GM23338 (cell line): ENCODE results near the gene ANKS1B. TPM values are rescaled to one million over a fixed set of nuclear protein-coding genes. Genes with fewer than 3 reads are reported as not detected.

ENCODE experiments used
- ATAC-seq: fragments of 200-7000 bp; cut with Tn5 transposase; 3 replicates; pipeline ENCODE4 v1.9.1; 2020
- DNase-seq: peaks from one replicate; pipeline ENCODE4 v3.0.0-alpha.2; 2015; ENCODE audit warnings: low spot score
- H2AFZ ChIP-seq: fragments of 200-600 bp; sonication (generic); 2 replicates; pipeline ENCODE4 v1.8.0; 2016; ENCODE audit warnings: antibody characterized with exemption, mild to moderate bottlenecking, moderate library complexity
- H3F3A ChIP-seq: fragments of 200-600 bp; sonication (generic); replicated peaks from 2 replicates; pipeline ENCODE4 v1.8.0; 2017; ENCODE audit warnings: antibody characterized with exemption, mixed run types, low read depth
- H3K27ac ChIP-seq: fragments of 200-600 bp; sonication (generic); 2 replicates; pipeline ENCODE4 v1.6.1; 2016; ENCODE audit warnings: low read depth
- H3K27me3 ChIP-seq: fragments of 200-600 bp; sonication (generic); 2 replicates; pipeline ENCODE4 v1.8.0; 2016; ENCODE audit warnings: mild to moderate bottlenecking, mixed run types, moderate library complexity; ENCODE audit not compliant: insufficient read depth
- H3K36me3 ChIP-seq: fragments of 200-600 bp; sonication (generic); 2 replicates; pipeline ENCODE4 v1.8.0; 2016; ENCODE audit warnings: mild to moderate bottlenecking; ENCODE audit not compliant: insufficient read depth
- H3K4me1 ChIP-seq: fragments of 200-600 bp; sonication (generic); 2 replicates; pipeline ENCODE4 v1.8.0; 2016; ENCODE audit warnings: mild to moderate bottlenecking, moderate library complexity; ENCODE audit not compliant: insufficient read depth
- H3K4me2 ChIP-seq: fragments of 200-600 bp; sonication (generic); 2 replicates; pipeline ENCODE4 v1.7.1; 2017; ENCODE audit warnings: mixed run types
- H3K4me3 ChIP-seq: fragments of 200-600 bp; sonication (generic); 2 replicates; pipeline ENCODE4 v1.6.1; 2016; ENCODE audit warnings: mixed run types
- H3K79me2 ChIP-seq: fragments of 200-600 bp; sonication (generic); replicated peaks from 2 replicates; pipeline ENCODE4 v1.8.0; 2017; ENCODE audit warnings: mild to moderate bottlenecking; ENCODE audit not compliant: insufficient read depth
- H3K9me2 ChIP-seq: fragments of 200-600 bp; sonication (generic); 2 replicates; pipeline ENCODE4 v1.8.0; 2017; ENCODE audit not compliant: insufficient read depth
- H4K20me1 ChIP-seq: fragments of 200-600 bp; sonication (generic); replicated peaks from 2 replicates; pipeline ENCODE4 v1.8.0; 2017; ENCODE audit warnings: mild to moderate bottlenecking; ENCODE audit not compliant: insufficient read depth
- H3K27ac Mint-ChIP-seq: 2 replicates; pipeline ENCODE4 v1.8.0; 2020; ENCODE audit warnings: inconsistent platforms, mild to moderate bottlenecking, moderate library complexity, mixed read lengths
- H3K27me3 Mint-ChIP-seq: 3 replicates; pipeline ENCODE4 v1.8.0; 2022; ENCODE audit warnings: low read depth, mild to moderate bottlenecking, moderate library complexity, mixed read lengths, inconsistent platforms; ENCODE audit not compliant: insufficient read depth, poor library complexity
- H3K36me3 Mint-ChIP-seq: 3 replicates; pipeline ENCODE4 v1.8.0; 2021; ENCODE audit warnings: low read depth, mild to moderate bottlenecking, inconsistent platforms, moderate library complexity, mixed read lengths
- H3K4me1 Mint-ChIP-seq: 3 replicates; pipeline ENCODE4 v1.8.0; 2020; ENCODE audit warnings: mild to moderate bottlenecking, inconsistent platforms, mixed read lengths
- H3K4me3 Mint-ChIP-seq: 3 replicates; pipeline ENCODE4 v1.8.0; 2021; ENCODE audit warnings: moderate library complexity, mild to moderate bottlenecking, inconsistent platforms, mixed read lengths
- H3K9me3 Mint-ChIP-seq: 3 replicates; pipeline ENCODE4 v1.8.0; 2020; ENCODE audit warnings: moderate library complexity, mild to moderate bottlenecking, inconsistent platforms, mixed read lengths
- CREB1 ChIP-seq: fragments of 250-450 bp; sonication (Bioruptor Pico); IDR thresholded peaks from 2 replicates; pipeline ENCODE4 v1.5.0; 2020; ENCODE audit warnings: low read depth, mild to moderate bottlenecking, moderate library complexity
- EZH2 ChIP-seq: fragments of 200-600 bp; sonication (generic); IDR thresholded peaks from one replicate; pipeline ENCODE4 v1.8.0; 2017; ENCODE audit warnings: antibody characterized with exemption, mild to moderate bottlenecking, low read depth; ENCODE audit not compliant: unreplicated experiment
- EZH2phosphoT487 ChIP-seq: fragments of 200-600 bp; sonication (generic); IDR thresholded peaks from one replicate; pipeline ENCODE4 v1.8.1; 2018; ENCODE audit warnings: antibody characterized with exemption; ENCODE audit not compliant: unreplicated experiment
- JUNB ChIP-seq: IDR thresholded peaks from one replicate; pipeline ENCODE4 v1.6.1; 2016; ENCODE audit warnings: antibody characterized with exemption; ENCODE audit not compliant: unreplicated experiment
- NANOG ChIP-seq: IDR thresholded peaks from 2 replicates; pipeline ENCODE4 v1.6.1; 2016; ENCODE audit warnings: antibody characterized with exemption, borderline replicate concordance
- POLR2AphosphoS5 ChIP-seq: IDR thresholded peaks from 2 replicates; pipeline ENCODE4 v1.6.1; 2016; ENCODE audit warnings: antibody characterized with exemption, low read depth
- STAT1 ChIP-seq: IDR thresholded peaks from one replicate; pipeline ENCODE4 v1.6.1; 2016; ENCODE audit warnings: antibody characterized with exemption; ENCODE audit not compliant: unreplicated experiment
- ZNF114 ChIP-seq: fragments of 250-450 bp; sonication (Bioruptor Pico); IDR thresholded peaks from 2 replicates; pipeline ENCODE4 v1.5.0; 2020; ENCODE audit warnings: mild to moderate bottlenecking, moderate library complexity
- ZNF331 ChIP-seq: fragments of 250-450 bp; sonication (Bioruptor Pico); IDR thresholded peaks from 2 replicates; pipeline ENCODE4 v1.5.0; 2020; ENCODE audit warnings: low read depth, mild to moderate bottlenecking, moderate library complexity
- polyA plus RNA-seq: library from polyadenylated mRNA; unstranded; fragments of >200 nt; fragmentation: Nextera tagmentation; extraction: Ambion mirVana; gene quantifications from 2 replicates; pipeline ENCODE4 v1.2.1, GENCODE V29; 2016
- total RNA-seq: library from RNA; depleted of rRNA; stranded (reverse); fragments of >200 nt; shearing (Covaris generic); gene quantifications from 2 replicates; pipeline ENCODE4 v1.2.3, GENCODE V29; 2014
- TF ChIP-seq, protein P1 (sequence below), 2 experiments: fragments of 200-600 bp in 1 of 2; sonication (generic) in 1 of 2; conservative IDR thresholded peaks; 2 replicates each; pipeline versions ENCODE4 v1.5.1 to v1.6.1; 2016 to 2017; ENCODE audit warnings: antibody characterized with exemption in 2 of 2, low read depth in 2 of 2, mild to moderate bottlenecking in 2 of 2, moderate library complexity in 1 of 2
- TF ChIP-seq, protein P2 (sequence below): IDR thresholded peaks from one replicate; pipeline ENCODE4 v1.6.1; 2018; ENCODE audit warnings: antibody characterized with exemption; ENCODE audit not compliant: unreplicated experiment
- TF ChIP-seq, protein P3 (sequence below): fragments of 250-450 bp; sonication (Bioruptor Pico); IDR thresholded peaks from 2 replicates; pipeline ENCODE4 v1.5.0; 2020; ENCODE audit warnings: mild to moderate bottlenecking, moderate library complexity
- TF ChIP-seq, protein P4 (sequence below): IDR thresholded peaks from 2 replicates; pipeline ENCODE4 v1.6.1; 2016; ENCODE audit warnings: antibody characterized with exemption

The ANKS1B gene
- total and polyA plus RNA-seq, 2 experiments from 2014 or later: 4.3 to 5.8 TPM

GRCh38 chr12:99431203-99431602 is 553.5 kb downstream of the ANKS1B start:
- Histone ChIP-seq H3K79me2 (no peaks in the 10 kb centered on the region), H3K4me1 (no peaks in the 10 kb centered on the region)

More at GRCh38 chr12:99431203-99431602, 553.5 kb downstream of the ANKS1B start:
- no peak overlapping the region for H3K4me3 Mint-ChIP-seq
- no peaks in the 10 kb centered on the region for H3K27me3 Mint-ChIP-seq
- H3K4me1 Mint-ChIP-seq: peaks cover 10% of the 10 kb centered on the region
- no peaks in the 10 kb centered on the region for H3K36me3 Mint-ChIP-seq
- no peak overlapping the region for H3K4me3 ChIP-seq
- no peak overlapping the region for H3K27ac Mint-ChIP-seq
- H3K36me3 ChIP-seq: no peaks in the 10 kb centered on the region
- no peak for TF ChIP-seq POLR2AphosphoS5
- TF ChIP-seq EZH2phosphoT487: no peak
- TF ChIP-seq, protein P1, sequence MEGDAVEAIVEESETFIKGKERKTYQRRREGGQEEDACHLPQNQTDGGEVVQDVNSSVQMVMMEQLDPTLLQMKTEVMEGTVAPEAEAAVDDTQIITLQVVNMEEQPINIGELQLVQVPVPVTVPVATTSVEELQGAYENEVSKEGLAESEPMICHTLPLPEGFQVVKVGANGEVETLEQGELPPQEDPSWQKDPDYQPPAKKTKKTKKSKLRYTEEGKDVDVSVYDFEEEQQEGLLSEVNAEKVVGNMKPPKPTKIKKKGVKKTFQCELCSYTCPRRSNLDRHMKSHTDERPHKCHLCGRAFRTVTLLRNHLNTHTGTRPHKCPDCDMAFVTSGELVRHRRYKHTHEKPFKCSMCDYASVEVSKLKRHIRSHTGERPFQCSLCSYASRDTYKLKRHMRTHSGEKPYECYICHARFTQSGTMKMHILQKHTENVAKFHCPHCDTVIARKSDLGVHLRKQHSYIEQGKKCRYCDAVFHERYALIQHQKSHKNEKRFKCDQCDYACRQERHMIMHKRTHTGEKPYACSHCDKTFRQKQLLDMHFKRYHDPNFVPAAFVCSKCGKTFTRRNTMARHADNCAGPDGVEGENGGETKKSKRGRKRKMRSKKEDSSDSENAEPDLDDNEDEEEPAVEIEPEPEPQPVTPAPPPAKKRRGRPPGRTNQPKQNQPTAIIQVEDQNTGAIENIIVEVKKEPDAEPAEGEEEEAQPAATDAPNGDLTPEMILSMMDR (conservative IDR thresholded peaks at IDR 0.05; ENCODE audit: low read depth in 2 of 2): no peak
- TF ChIP-seq, protein P2, sequence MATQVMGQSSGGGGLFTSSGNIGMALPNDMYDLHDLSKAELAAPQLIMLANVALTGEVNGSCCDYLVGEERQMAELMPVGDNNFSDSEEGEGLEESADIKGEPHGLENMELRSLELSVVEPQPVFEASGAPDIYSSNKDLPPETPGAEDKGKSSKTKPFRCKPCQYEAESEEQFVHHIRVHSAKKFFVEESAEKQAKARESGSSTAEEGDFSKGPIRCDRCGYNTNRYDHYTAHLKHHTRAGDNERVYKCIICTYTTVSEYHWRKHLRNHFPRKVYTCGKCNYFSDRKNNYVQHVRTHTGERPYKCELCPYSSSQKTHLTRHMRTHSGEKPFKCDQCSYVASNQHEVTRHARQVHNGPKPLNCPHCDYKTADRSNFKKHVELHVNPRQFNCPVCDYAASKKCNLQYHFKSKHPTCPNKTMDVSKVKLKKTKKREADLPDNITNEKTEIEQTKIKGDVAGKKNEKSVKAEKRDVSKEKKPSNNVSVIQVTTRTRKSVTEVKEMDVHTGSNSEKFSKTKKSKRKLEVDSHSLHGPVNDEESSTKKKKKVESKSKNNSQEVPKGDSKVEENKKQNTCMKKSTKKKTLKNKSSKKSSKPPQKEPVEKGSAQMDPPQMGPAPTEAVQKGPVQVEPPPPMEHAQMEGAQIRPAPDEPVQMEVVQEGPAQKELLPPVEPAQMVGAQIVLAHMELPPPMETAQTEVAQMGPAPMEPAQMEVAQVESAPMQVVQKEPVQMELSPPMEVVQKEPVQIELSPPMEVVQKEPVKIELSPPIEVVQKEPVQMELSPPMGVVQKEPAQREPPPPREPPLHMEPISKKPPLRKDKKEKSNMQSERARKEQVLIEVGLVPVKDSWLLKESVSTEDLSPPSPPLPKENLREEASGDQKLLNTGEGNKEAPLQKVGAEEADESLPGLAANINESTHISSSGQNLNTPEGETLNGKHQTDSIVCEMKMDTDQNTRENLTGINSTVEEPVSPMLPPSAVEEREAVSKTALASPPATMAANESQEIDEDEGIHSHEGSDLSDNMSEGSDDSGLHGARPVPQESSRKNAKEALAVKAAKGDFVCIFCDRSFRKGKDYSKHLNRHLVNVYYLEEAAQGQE: no peak
- TF ChIP-seq ZNF331: no peak
- no peak for TF ChIP-seq STAT1
- TF ChIP-seq, protein P3, sequence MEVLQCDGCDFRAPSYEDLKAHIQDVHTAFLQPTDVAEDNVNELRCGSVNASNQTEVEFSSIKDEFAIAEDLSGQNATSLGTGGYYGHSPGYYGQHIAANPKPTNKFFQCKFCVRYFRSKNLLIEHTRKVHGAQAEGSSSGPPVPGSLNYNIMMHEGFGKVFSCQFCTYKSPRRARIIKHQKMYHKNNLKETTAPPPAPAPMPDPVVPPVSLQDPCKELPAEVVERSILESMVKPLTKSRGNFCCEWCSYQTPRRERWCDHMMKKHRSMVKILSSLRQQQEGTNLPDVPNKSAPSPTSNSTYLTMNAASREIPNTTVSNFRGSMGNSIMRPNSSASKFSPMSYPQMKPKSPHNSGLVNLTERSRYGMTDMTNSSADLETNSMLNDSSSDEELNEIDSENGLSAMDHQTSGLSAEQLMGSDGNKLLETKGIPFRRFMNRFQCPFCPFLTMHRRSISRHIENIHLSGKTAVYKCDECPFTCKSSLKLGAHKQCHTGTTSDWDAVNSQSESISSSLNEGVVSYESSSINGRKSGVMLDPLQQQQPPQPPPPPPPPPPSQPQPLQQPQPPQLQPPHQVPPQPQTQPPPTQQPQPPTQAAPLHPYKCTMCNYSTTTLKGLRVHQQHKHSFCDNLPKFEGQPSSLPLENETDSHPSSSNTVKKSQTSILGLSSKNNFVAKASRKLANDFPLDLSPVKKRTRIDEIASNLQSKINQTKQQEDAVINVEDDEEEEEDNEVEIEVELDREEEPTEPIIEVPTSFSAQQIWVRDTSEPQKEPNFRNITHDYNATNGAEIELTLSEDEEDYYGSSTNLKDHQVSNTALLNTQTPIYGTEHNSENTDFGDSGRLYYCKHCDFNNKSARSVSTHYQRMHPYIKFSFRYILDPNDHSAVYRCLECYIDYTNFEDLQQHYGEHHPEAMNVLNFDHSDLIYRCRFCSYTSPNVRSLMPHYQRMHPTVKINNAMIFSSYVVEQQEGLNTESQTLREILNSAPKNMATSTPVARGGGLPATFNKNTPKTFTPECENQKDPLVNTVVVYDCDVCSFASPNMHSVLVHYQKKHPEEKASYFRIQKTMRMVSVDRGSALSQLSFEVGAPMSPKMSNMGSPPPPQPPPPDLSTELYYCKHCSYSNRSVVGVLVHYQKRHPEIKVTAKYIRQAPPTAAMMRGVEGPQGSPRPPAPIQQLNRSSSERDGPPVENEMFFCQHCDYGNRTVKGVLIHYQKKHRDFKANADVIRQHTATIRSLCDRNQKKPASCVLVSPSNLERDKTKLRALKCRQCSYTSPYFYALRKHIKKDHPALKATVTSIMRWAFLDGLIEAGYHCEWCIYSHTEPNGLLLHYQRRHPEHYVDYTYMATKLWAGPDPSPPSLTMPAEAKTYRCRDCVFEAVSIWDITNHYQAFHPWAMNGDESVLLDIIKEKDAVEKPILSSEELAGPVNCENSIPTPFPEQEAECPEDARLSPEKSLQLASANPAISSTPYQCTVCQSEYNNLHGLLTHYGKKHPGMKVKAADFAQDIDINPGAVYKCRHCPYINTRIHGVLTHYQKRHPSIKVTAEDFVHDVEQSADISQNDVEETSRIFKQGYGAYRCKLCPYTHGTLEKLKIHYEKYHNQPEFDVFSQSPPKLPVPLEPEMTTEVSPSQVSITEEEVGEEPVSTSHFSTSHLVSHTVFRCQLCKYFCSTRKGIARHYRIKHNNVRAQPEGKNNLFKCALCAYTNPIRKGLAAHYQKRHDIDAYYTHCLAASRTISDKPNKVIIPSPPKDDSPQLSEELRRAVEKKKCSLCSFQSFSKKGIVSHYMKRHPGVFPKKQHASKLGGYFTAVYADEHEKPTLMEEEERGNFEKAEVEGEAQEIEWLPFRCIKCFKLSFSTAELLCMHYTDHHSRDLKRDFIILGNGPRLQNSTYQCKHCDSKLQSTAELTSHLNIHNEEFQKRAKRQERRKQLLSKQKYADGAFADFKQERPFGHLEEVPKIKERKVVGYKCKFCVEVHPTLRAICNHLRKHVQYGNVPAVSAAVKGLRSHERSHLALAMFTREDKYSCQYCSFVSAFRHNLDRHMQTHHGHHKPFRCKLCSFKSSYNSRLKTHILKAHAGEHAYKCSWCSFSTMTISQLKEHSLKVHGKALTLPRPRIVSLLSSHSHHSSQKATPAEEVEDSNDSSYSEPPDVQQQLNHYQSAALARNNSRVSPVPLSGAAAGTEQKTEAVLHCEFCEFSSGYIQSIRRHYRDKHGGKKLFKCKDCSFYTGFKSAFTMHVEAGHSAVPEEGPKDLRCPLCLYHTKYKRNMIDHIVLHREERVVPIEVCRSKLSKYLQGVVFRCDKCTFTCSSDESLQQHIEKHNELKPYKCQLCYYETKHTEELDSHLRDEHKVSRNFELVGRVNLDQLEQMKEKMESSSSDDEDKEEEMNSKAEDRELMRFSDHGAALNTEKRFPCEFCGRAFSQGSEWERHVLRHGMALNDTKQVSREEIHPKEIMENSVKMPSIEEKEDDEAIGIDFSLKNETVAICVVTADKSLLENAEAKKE: no peak
- no peak for TF ChIP-seq EZH2
- TF ChIP-seq NANOG: no peak
- TF ChIP-seq ZNF114 (CRISPR knock-in tag): no peak
- TF ChIP-seq JUNB: no peak
- no peak for TF ChIP-seq CREB1 (CRISPR knock-in tag)
- TF ChIP-seq, protein P4, sequence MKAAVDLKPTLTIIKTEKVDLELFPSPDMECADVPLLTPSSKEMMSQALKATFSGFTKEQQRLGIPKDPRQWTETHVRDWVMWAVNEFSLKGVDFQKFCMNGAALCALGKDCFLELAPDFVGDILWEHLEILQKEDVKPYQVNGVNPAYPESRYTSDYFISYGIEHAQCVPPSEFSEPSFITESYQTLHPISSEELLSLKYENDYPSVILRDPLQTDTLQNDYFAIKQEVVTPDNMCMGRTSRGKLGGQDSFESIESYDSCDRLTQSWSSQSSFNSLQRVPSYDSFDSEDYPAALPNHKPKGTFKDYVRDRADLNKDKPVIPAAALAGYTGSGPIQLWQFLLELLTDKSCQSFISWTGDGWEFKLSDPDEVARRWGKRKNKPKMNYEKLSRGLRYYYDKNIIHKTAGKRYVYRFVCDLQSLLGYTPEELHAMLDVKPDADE: no peak
- H3K27ac ChIP-seq: no peak overlapping the region
- no peak overlapping the region for H2AFZ ChIP-seq
- H3F3A ChIP-seq: no peaks in the 10 kb centered on the region
- H4K20me1 ChIP-seq: no peaks in the 10 kb centered on the region
- ATAC-seq (no peak), DNase-seq (no peak)
- H3K9me3 Mint-ChIP-seq: no peaks in the 10 kb centered on the region
- no peak overlapping the region for H3K4me2 ChIP-seq
- no peaks in the 10 kb centered on the region for H3K9me2 ChIP-seq
- no peaks in the 10 kb centered on the region for H3K27me3 ChIP-seq
